Measurements from ENCODE around the gene SERPINC1.
"Not testable (repeated sequence)": the region's sequence is repeated elsewhere in the genome, so short reads cannot be mapped to it uniquely, and the experiment has no call there.

The SERPINC1 gene

DNA sequence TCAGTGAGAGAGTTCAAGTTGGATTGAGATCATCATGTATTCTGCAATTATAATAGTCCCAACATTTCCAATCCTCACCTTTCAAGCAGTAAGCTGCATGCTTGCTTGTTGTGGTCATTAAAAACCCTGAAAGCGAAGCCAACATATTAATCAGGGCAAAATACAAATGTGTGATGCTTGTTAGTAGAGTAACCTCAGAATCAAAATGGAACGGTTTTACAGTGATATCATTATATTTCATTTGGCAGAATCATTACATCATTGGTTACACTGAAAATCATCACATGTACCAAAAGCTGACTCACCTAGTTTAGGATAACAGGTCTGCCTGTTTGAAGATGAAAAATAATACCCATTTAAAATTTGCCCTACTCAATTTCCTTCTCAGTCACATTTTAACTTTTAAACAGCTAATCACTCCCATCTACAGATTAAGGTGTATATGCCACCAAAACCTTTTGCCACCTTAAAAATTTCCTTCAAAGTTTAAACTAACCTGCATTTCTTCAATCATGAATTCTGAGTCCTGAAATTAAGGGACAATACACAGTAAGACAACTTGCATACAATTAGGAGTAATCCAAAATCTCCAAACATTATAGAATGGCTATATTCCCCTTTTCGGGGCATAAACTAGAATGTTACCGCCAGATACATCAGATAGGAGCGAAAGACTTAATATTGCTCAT, 52.8 kb downstream of the SERPINC1 start:
- DNase-seq (ENCODE audit: insufficient read length, low spot score): no peak
- no peak for FAIRE-seq

DNA sequence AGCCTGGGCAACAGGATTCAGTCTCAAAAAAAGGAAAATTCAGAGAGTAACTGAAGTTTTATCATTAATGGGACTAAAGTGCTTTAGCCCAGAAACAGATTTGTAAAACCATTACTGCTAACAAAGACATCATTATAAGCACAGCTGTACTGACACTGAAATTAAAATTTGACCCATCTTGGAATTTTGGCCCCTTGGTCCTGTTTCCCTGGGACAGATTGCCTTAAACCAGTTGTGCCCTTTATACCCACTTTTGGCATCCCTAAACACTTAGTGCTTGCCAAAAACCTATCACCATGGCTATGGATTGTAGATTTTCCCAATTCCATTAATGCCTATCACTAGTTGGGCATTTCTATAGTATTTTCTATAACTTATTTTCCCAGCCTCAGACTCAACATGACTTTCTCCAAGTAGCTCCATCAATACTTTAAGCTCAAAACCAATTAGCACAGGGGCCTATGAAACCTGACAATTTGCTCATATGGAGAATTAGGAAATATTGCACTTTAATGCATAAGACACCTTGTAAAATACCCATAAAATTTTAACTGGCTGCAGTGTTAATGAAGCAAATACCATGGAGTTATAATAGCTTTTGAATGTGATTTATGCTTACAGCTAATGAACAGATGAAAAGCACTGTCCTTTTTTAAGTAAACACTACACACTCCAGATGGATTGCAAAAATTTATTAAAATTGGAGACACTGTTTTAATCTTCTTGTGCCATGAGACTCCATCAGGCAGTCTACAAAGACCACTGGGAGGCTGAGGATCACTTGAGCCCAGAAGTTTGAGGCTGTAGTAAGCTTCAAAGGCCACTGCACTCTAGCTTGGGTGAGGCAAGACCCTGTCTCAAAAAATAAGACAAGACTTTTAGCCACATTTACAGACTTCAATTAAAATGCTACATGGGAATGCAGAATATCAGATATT, 53.6 kb downstream of the SERPINC1 start:
- DNase-seq (ENCODE audit: insufficient read length, low spot score): no peak
- FAIRE-seq: no peak

DNA sequence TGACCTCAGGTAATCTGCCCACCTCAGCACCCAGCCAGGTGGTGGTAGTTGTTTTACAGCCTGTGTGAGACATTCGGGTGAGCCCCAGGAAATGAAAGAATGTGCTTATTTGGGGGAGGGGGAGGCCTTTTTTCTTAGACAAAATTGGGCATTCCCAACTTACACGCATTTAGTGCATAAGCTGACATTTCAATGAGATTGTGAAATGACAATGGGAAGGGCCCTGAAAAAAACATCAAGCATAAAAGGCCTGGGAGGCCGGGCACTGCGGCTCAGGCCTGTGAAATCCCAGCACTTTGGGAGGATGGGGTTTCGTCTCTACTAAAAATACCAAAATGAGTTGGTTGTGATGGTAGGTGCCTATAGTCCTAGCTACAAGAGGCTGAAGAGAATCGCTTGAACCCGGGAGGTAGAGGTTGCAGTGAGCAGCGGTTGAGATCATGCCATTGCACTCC, 54.3 kb downstream of the SERPINC1 start:
- no peak for FAIRE-seq

DNA sequence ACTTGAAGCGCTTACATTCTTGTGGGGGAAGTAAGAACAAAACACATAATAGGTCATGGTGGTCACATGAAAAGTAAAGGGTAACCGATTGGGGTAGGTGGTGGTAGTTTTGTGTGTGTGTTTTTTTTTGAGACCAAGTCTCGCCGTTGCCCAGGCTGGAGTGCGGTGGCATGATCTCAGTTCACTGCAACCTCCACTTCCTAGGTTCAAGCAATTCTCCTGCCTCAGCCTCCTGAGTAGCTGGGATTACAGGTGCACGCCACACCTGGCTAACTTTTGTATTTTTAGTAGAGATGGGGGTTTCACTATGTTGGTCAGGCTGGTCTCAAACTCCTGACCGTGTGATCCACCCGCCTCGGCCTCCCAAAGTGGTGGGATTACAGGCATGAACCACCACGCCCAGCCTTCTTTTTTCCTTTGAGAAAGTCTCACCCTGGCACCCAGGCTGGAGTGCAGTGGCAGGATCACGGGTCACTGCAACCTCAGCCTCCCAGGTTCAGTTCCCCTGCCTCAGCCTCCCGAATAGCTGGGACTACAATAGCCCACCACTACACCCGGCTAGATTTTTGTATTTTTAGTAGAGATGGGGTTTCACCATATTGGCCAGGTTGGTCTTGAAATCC, 54.9 kb downstream of the SERPINC1 start:
- not testable (repeated sequence) for FAIRE-seq; DNase-seq (ENCODE audit: insufficient read length, low spot score)

More for the DNA sequence above, 54.3 kb downstream of the SERPINC1 start:
- DNase-seq (ENCODE audit: insufficient read length, low spot score): no peak

DNA sequence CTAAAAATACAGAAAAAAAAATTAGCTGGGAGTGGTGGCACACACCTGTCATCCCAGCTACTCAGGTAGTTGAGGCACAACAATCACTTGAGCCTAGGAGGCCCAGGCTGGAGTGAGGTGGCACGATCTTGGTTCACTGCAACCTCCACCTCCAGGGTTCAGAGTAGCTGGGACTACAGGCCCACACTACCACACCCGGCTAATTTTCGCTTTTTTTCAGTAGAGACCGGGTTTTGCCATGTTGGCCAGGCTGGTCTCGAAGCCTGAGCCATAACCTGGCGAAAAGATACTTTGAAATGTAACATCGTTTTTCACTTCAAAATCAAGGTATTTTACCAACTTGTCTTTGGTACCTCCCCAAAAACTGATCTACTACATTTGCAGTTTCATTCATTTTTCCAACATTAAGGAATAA, 55.4 kb downstream of the SERPINC1 start:
- DNase-seq (ENCODE audit: insufficient read length, low spot score) (no peak), FAIRE-seq (no peak)

DNA sequence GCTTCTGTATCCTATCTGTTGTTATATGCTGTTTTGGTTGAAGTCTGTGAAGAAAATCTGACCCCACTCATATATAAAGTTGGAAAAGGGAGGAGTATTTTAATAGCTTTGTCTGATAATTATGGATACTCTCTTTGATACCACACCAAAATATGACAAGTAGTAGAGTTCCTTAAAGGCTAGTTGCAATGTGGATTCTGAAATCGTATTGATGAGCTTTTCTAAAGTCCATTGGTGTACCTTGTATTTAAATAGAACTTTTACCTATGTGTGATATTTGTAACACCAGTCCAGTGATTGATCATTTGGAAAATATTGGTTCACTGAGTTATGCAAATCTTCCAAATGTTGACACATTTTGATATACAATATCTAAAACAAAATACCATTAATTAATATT, 57.1 kb downstream of the SERPINC1 start:
- FAIRE-seq (no peak), DNase-seq (ENCODE audit: insufficient read length, low spot score) (no peak)

DNA sequence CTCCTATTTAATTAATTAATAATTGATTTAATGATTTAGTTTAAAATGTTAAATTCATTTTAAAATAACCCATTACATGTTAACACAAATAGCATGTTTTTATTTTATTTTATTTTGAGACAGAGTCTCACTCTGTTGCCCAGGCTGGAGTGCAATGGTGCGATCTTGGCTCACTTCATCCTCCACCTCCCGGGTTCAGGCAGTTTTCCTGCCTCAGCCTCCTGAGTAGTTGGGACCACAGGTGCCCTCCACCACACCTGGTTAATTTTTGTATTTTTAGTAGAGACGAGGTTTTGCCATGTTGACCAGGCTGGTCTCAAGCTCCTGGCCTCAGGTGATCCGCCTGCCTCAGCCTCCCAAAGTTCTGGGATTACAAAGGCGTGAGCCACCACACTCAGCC, 57.6 kb downstream of the SERPINC1 start:
- FAIRE-seq; DNase-seq (ENCODE audit: insufficient read length, low spot score): not testable (repeated sequence)

DNA sequence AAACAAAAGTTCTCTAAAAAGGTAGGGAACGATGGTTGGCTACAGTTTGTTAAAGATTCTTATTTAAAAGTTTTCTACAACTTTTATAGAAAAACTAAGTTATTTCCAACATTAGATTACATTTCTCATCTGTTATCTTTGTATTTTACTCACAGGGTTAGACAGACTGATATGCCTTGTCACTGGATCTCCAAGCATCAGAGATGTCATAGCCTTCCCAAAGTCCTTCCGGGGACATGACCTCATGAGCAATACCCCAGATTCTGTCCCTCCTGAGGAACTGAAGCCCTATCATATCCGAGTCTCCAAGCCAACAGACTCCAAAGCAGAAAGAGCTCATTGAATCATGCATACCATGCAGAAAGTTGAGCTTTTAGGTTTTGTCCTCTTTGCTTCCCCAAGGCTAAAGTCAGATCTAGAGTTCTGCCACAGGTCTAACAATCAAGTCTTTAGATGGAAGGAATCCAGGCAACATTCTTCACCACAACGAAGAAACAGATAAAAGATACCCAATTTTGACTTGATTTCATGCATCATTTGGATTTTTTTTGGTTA, 59.7 kb downstream of the SERPINC1 start:
- no peak for DNase-seq (ENCODE audit: insufficient read length, low spot score)
- FAIRE-seq: no peak

DNA sequence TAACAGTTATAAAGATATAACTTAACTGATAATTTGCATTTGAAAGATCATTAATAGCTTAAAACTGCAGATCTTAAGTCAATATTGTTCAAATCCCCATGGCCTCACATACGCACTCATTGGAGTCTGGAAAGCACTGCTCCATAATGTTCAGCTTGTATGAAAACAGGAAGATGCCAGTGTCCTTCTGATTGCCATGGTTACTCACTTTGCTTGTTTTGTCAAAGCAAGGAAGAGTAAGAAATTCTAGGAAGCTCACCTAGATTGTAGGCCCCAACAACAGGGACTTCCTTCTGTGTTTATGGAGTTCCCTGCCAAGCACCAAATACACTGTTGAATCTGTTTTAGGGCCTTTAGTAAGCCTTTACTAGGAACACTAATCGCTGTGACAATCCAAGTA, 60.2 kb downstream of the SERPINC1 start:
- FAIRE-seq: no peak
- DNase-seq (ENCODE audit: insufficient read length, low spot score): no peak

DNA sequence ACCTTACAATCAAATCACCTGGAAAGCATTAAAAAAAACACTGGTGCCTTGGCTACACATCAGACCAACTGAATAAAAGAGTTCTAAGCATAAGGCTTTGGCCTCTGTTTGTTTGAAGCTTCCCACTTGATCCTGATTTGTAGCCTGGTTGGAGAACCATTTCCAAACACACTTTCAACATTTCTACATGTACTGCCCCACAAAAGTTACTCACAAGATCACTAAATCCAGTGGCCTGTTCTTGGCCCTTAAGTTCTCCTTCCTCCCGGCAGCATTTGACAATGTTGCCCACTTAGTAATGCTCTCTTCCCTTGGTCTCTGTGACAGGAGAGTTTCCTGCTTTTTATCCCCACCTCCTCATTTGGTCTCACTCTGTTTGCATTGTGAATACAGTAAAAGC, 61.1 kb downstream of the SERPINC1 start:
- no peak for DNase-seq (ENCODE audit: insufficient read length, low spot score)
- FAIRE-seq: no peak

All from GM19239 (cell line).